ENCODE measurements around the gene SRRM1.

DNA sequence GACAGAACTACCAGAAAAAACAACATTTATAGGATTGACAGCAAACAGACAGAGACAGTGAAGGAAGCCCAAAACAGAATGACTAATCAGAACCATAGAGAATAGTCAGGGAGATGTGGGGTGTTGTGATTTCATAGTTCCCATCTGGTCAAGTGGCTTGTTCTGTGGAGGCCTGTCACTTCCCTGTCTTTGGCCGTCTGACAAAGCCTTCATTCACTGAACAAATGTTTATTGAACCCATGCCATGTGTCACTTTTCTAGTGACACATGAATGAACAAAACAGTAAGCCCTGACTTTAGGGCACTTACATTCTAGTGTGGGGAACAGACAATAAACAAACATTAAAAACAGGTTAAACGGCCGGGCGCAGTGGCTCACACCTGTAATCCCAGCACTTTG lies 3.2 kb upstream of the SRRM1 start:
- TF ChIP-seq, protein P1, sequence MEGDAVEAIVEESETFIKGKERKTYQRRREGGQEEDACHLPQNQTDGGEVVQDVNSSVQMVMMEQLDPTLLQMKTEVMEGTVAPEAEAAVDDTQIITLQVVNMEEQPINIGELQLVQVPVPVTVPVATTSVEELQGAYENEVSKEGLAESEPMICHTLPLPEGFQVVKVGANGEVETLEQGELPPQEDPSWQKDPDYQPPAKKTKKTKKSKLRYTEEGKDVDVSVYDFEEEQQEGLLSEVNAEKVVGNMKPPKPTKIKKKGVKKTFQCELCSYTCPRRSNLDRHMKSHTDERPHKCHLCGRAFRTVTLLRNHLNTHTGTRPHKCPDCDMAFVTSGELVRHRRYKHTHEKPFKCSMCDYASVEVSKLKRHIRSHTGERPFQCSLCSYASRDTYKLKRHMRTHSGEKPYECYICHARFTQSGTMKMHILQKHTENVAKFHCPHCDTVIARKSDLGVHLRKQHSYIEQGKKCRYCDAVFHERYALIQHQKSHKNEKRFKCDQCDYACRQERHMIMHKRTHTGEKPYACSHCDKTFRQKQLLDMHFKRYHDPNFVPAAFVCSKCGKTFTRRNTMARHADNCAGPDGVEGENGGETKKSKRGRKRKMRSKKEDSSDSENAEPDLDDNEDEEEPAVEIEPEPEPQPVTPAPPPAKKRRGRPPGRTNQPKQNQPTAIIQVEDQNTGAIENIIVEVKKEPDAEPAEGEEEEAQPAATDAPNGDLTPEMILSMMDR (conservative IDR thresholded peaks at IDR 0.05; ENCODE audit: low read depth in 2 of 2) = no peak
- TF ChIP-seq POLR2AphosphoS5 (IDR thresholded peaks at IDR 0.05; ENCODE audit: low read depth) = no peak
- TF ChIP-seq EZH2 (IDR thresholded peaks at IDR 0.05; ENCODE audit: low read depth, unreplicated experiment) = no peak
- no peak for TF ChIP-seq CREB1 (CRISPR knock-in tag; IDR thresholded peaks at IDR 0.05; ENCODE audit: low read depth)
- TF ChIP-seq, protein P2, sequence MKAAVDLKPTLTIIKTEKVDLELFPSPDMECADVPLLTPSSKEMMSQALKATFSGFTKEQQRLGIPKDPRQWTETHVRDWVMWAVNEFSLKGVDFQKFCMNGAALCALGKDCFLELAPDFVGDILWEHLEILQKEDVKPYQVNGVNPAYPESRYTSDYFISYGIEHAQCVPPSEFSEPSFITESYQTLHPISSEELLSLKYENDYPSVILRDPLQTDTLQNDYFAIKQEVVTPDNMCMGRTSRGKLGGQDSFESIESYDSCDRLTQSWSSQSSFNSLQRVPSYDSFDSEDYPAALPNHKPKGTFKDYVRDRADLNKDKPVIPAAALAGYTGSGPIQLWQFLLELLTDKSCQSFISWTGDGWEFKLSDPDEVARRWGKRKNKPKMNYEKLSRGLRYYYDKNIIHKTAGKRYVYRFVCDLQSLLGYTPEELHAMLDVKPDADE (IDR thresholded peaks at IDR 0.05) = no peak
- no peak for TF ChIP-seq EZH2phosphoT487 (IDR thresholded peaks at IDR 0.05; ENCODE audit: unreplicated experiment)
- TF ChIP-seq, protein P3, sequence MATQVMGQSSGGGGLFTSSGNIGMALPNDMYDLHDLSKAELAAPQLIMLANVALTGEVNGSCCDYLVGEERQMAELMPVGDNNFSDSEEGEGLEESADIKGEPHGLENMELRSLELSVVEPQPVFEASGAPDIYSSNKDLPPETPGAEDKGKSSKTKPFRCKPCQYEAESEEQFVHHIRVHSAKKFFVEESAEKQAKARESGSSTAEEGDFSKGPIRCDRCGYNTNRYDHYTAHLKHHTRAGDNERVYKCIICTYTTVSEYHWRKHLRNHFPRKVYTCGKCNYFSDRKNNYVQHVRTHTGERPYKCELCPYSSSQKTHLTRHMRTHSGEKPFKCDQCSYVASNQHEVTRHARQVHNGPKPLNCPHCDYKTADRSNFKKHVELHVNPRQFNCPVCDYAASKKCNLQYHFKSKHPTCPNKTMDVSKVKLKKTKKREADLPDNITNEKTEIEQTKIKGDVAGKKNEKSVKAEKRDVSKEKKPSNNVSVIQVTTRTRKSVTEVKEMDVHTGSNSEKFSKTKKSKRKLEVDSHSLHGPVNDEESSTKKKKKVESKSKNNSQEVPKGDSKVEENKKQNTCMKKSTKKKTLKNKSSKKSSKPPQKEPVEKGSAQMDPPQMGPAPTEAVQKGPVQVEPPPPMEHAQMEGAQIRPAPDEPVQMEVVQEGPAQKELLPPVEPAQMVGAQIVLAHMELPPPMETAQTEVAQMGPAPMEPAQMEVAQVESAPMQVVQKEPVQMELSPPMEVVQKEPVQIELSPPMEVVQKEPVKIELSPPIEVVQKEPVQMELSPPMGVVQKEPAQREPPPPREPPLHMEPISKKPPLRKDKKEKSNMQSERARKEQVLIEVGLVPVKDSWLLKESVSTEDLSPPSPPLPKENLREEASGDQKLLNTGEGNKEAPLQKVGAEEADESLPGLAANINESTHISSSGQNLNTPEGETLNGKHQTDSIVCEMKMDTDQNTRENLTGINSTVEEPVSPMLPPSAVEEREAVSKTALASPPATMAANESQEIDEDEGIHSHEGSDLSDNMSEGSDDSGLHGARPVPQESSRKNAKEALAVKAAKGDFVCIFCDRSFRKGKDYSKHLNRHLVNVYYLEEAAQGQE (IDR thresholded peaks at IDR 0.05; ENCODE audit: unreplicated experiment) = no peak
- no peak for TF ChIP-seq JUNB (IDR thresholded peaks at IDR 0.05; ENCODE audit: unreplicated experiment)
- no peak for TF ChIP-seq STAT1 (IDR thresholded peaks at IDR 0.05; ENCODE audit: unreplicated experiment)
- TF ChIP-seq ZNF331 (CRISPR knock-in tag; IDR thresholded peaks at IDR 0.05; ENCODE audit: low read depth) = no peak
- no peak for TF ChIP-seq ZNF114 (CRISPR knock-in tag; IDR thresholded peaks at IDR 0.05)
- TF ChIP-seq, protein P4, sequence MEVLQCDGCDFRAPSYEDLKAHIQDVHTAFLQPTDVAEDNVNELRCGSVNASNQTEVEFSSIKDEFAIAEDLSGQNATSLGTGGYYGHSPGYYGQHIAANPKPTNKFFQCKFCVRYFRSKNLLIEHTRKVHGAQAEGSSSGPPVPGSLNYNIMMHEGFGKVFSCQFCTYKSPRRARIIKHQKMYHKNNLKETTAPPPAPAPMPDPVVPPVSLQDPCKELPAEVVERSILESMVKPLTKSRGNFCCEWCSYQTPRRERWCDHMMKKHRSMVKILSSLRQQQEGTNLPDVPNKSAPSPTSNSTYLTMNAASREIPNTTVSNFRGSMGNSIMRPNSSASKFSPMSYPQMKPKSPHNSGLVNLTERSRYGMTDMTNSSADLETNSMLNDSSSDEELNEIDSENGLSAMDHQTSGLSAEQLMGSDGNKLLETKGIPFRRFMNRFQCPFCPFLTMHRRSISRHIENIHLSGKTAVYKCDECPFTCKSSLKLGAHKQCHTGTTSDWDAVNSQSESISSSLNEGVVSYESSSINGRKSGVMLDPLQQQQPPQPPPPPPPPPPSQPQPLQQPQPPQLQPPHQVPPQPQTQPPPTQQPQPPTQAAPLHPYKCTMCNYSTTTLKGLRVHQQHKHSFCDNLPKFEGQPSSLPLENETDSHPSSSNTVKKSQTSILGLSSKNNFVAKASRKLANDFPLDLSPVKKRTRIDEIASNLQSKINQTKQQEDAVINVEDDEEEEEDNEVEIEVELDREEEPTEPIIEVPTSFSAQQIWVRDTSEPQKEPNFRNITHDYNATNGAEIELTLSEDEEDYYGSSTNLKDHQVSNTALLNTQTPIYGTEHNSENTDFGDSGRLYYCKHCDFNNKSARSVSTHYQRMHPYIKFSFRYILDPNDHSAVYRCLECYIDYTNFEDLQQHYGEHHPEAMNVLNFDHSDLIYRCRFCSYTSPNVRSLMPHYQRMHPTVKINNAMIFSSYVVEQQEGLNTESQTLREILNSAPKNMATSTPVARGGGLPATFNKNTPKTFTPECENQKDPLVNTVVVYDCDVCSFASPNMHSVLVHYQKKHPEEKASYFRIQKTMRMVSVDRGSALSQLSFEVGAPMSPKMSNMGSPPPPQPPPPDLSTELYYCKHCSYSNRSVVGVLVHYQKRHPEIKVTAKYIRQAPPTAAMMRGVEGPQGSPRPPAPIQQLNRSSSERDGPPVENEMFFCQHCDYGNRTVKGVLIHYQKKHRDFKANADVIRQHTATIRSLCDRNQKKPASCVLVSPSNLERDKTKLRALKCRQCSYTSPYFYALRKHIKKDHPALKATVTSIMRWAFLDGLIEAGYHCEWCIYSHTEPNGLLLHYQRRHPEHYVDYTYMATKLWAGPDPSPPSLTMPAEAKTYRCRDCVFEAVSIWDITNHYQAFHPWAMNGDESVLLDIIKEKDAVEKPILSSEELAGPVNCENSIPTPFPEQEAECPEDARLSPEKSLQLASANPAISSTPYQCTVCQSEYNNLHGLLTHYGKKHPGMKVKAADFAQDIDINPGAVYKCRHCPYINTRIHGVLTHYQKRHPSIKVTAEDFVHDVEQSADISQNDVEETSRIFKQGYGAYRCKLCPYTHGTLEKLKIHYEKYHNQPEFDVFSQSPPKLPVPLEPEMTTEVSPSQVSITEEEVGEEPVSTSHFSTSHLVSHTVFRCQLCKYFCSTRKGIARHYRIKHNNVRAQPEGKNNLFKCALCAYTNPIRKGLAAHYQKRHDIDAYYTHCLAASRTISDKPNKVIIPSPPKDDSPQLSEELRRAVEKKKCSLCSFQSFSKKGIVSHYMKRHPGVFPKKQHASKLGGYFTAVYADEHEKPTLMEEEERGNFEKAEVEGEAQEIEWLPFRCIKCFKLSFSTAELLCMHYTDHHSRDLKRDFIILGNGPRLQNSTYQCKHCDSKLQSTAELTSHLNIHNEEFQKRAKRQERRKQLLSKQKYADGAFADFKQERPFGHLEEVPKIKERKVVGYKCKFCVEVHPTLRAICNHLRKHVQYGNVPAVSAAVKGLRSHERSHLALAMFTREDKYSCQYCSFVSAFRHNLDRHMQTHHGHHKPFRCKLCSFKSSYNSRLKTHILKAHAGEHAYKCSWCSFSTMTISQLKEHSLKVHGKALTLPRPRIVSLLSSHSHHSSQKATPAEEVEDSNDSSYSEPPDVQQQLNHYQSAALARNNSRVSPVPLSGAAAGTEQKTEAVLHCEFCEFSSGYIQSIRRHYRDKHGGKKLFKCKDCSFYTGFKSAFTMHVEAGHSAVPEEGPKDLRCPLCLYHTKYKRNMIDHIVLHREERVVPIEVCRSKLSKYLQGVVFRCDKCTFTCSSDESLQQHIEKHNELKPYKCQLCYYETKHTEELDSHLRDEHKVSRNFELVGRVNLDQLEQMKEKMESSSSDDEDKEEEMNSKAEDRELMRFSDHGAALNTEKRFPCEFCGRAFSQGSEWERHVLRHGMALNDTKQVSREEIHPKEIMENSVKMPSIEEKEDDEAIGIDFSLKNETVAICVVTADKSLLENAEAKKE (CRISPR knock-in tag; IDR thresholded peaks at IDR 0.05) = no peak
- TF ChIP-seq NANOG (IDR thresholded peaks at IDR 0.05; ENCODE audit: borderline replicate concordance) = no peak
